ENCODE results near the gene SPATA2L. TPM values are rescaled to one million over a fixed set of nuclear protein-coding genes. Genes with fewer than 3 reads are reported as not detected.
"Not testable (repeated sequence)": the region's sequence is repeated elsewhere in the genome, so short reads cannot be mapped to it uniquely, and the experiment has no call there.

The SPATA2L gene
- total RNA-seq, 1 donor from 2014 or later = 7.5 TPM

DNA sequence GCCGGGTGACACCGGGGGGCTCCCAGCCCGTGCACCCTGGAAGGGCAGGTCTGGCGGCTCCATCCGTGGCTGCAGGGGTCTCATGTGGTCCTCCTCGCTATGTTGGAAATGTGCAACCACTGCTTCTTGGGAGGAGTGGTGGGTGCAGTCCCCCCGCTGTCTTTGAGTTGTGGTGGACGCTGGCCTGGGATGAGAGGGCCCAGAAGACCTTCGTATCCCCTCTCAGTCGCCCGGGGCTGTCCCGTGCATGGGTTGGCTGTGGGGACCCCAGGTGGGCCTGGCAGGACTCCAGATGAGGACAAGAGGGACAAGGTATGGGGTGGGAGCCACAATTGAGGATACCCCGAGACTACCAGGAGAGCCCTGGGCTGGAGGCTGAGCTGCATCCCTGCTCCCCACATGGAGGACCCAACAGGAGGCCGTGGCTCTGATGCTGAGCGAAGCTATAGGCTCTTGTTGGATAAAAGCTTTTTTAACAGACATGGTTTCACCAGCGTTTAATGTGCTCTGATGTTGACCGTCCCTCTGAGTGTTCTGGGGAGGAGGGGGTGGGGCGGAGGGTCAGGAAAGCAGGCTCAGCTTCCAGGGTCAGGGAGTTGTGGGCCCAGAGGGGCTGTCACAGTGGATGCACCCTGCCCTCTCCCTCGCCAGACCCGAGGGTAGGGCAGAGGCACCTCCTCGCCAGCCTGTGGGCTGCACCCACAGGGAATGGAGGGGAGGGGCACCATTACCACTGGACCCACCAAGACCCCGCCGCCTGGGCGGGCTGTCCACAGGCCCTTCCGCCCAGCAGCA, 5.4 kb downstream of the SPATA2L start:
- H3K27ac Mint-ChIP-seq (ENCODE audit: unreplicated experiment) = no peak overlapping the region
- TF ChIP-seq, protein P1, sequence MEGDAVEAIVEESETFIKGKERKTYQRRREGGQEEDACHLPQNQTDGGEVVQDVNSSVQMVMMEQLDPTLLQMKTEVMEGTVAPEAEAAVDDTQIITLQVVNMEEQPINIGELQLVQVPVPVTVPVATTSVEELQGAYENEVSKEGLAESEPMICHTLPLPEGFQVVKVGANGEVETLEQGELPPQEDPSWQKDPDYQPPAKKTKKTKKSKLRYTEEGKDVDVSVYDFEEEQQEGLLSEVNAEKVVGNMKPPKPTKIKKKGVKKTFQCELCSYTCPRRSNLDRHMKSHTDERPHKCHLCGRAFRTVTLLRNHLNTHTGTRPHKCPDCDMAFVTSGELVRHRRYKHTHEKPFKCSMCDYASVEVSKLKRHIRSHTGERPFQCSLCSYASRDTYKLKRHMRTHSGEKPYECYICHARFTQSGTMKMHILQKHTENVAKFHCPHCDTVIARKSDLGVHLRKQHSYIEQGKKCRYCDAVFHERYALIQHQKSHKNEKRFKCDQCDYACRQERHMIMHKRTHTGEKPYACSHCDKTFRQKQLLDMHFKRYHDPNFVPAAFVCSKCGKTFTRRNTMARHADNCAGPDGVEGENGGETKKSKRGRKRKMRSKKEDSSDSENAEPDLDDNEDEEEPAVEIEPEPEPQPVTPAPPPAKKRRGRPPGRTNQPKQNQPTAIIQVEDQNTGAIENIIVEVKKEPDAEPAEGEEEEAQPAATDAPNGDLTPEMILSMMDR (IDR thresholded peaks at IDR 0.05; ENCODE audit: unreplicated experiment) = no peak
- no peaks in the 10 kb centered on the region for H3K4me1 Mint-ChIP-seq (ENCODE audit: unreplicated experiment)
- H3K36me3 Mint-ChIP-seq (ENCODE audit: low read depth, unreplicated experiment) = peaks cover 12% of the 10 kb centered on the region
- no peak overlapping the region for H3K4me3 Mint-ChIP-seq (ENCODE audit: unreplicated experiment)
- no peak for DNase-seq (ENCODE audit: low spot score)
- no peaks in the 10 kb centered on the region for H3K9me3 Mint-ChIP-seq (ENCODE audit: unreplicated experiment)
- peaks cover 18% of the 10 kb centered on the region for H3K27me3 Mint-ChIP-seq (ENCODE audit: unreplicated experiment)

DNA sequence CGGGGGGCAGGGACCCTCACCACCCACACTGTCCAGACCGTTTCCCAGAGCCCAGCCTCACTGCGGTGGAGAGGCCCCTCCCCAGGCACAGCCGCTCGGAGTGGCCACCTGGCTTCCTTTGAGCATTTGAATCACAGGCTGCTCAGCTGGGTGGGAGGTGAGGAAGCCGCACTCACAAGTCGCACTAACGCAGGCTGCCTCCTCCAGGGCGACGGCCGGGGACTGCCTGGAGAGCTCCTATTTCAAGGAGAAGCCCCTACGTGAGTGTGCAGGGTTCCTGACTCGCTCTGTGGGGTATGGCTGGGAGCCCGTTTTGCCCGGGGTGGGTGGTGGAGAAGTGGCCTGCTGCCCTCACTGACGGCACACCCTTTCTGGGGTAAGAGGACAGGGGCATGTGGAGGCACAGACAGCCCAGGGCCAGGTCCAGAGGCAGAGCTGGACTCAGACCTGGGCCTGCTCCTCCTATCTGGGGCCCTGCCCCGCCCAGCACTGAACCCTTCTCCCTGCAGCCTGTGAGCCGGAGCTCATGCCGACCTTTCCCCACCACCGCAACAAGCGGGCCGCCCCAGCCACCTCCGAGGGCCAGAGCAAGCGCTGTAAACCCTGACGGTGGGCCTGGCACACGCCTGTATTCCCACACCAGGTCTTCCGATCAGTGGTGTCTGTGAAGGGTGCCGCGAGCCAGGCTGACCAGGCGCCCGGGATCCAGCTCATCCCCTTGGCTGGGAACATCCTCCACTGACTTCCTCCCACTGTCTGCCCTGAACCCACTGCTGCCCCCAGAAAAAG, 6.2 kb downstream of the SPATA2L start:
- Mint-ChIP-seq H3K9me3 (ENCODE audit: unreplicated experiment) (no peaks in the 10 kb centered on the region), H3K27ac (ENCODE audit: unreplicated experiment) (no peak overlapping the region), H3K27me3 (ENCODE audit: unreplicated experiment) (peaks cover 22% of the 10 kb centered on the region), H3K36me3 (ENCODE audit: low read depth, unreplicated experiment) (peaks cover 15% of the 10 kb centered on the region), H3K4me1 (ENCODE audit: unreplicated experiment) (no peaks in the 10 kb centered on the region), H3K4me3 (ENCODE audit: unreplicated experiment) (no peak overlapping the region)
- DNase-seq (ENCODE audit: low spot score) = no peak
- TF ChIP-seq, protein P1 (IDR thresholded peaks at IDR 0.05; ENCODE audit: unreplicated experiment) = no peak

DNA sequence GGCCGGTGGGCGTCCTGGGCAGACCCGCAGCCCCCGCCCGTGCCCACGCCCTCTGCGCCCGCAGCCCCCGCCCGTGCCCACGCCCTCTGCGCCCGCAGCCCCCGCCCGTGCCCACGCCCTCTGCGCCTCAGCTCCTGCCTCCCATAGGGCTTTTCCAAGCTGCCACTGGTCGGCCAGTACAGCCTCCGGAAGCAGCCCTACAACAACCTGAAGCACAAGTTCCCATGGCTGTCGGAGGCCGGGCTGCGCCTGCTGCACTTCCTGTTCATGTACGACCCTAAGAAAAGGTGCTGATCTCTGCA, 6.8 kb downstream of the SPATA2L start:
- peaks cover 24% of the 10 kb centered on the region for H3K27me3 Mint-ChIP-seq (ENCODE audit: unreplicated experiment)
- H3K9me3 Mint-ChIP-seq (ENCODE audit: unreplicated experiment); H3K4me1 Mint-ChIP-seq (ENCODE audit: unreplicated experiment); H3K4me3 Mint-ChIP-seq (ENCODE audit: unreplicated experiment); DNase-seq (ENCODE audit: low spot score); H3K27ac Mint-ChIP-seq (ENCODE audit: unreplicated experiment): not testable (repeated sequence)
- H3K36me3 Mint-ChIP-seq (ENCODE audit: low read depth, unreplicated experiment) = peaks cover 20% of the 10 kb centered on the region

DNA sequence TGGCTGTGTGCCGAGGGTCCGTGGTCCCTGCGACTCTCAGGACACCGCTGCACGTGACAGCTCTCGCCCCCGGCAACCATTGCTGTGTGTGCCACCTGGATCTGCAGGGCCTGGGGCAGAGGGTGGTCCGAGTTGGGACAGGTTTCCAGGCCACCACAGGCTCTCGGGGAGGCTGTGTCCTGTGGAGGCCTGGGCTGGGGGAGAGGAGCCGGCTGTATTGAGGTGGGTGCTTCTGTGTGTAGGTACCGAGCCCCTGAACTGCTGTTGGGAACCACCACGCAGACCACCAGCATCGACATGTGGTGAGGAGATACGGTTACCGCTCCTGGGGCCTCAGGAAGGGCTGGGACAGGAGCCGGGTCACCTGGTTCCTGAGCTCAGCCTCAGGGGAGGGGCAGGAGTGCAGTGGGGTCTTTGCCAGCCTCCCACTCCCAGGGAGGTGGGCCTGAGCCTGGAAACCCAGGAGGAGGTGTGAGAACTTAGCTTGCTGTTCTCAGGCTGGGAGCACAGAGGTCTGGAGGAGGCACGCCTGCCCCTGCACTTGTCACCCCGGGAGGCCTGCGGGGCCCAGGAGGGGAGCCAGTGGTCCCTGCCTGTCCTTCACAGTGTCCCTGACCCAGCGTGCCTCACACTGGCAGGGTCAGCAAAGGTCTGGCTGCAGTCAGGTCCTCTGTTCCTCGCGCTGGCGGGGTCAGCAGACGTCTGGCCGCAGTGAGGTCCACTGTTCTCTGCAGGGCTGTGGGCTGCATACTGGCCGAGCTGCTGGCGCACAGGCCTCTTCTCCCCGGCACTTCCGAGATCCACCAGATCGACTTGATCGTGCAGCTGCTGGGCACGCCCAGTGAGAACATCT, 7.3 kb downstream of the SPATA2L start:
- Mint-ChIP-seq H3K9me3 (ENCODE audit: unreplicated experiment) (no peaks in the 10 kb centered on the region), H3K36me3 (ENCODE audit: low read depth, unreplicated experiment) (peaks cover 18% of the 10 kb centered on the region), H3K27ac (ENCODE audit: unreplicated experiment) (no peak overlapping the region), H3K27me3 (ENCODE audit: unreplicated experiment) (peaks cover 24% of the 10 kb centered on the region), H3K4me3 (ENCODE audit: unreplicated experiment) (no peak overlapping the region), H3K4me1 (ENCODE audit: unreplicated experiment) (no peaks in the 10 kb centered on the region)
- TF ChIP-seq, protein P1 (IDR thresholded peaks at IDR 0.05; ENCODE audit: unreplicated experiment) = no peak
- DNase-seq (ENCODE audit: low spot score) = no peak

DNA sequence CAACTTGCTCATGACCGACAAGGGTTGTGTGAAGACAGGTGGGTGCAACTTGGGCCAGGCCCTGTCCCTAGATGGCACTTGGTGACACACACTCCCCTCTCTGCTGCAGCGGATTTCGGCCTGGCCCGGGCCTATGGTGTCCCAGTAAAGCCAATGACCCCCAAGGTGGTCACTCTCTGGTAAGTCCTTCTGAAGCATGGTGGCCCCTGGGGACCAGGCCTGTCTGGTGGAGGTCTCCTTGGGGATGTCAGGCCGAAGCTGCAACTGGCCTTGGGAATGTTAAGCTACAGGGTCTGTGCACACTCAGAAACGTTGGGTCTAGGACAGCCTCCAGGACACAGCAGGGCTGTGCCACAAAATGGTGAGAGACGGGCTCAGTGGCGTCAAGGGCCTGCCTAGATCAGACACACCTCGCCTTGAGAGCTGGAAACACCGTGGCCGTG, 8.2 kb downstream of the SPATA2L start:
- H3K27ac Mint-ChIP-seq (ENCODE audit: unreplicated experiment) = no peak overlapping the region
- DNase-seq (ENCODE audit: low spot score) = no peak
- no peaks in the 10 kb centered on the region for H3K9me3 Mint-ChIP-seq (ENCODE audit: unreplicated experiment)
- peaks cover 15% of the 10 kb centered on the region for H3K36me3 Mint-ChIP-seq (ENCODE audit: low read depth, unreplicated experiment)
- H3K4me3 Mint-ChIP-seq (ENCODE audit: unreplicated experiment) = no peak overlapping the region
- TF ChIP-seq, protein P1 (IDR thresholded peaks at IDR 0.05; ENCODE audit: unreplicated experiment) = no peak
- peaks cover 19% of the 10 kb centered on the region for H3K27me3 Mint-ChIP-seq (ENCODE audit: unreplicated experiment)
- H3K4me1 Mint-ChIP-seq (ENCODE audit: unreplicated experiment) = no peaks in the 10 kb centered on the region

Measured in endothelial cell (in vitro differentiated cells).